Measurements from ENCODE around the gene CUL4A.

DNA sequence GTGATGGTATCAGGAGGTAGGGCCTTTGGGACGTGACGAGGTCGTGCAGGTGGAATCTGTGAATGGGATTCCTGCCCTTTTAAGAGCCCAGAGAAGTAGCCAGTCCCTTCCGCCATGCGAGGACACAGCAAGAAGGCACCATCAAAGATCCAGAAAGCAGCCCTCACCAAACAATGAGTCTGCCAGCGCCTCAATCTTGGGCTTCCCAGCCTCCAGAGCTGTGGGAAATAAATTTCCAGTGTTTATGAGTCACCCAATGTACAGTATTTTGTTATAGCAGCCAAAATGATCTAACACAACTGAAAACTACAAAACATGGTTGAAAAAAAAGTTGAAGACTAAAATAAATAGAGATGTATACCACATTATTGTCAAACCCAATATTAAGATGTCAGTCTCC, 70.7 kb downstream of the CUL4A start:
- TF ChIP-seq CTCF (IDR thresholded peaks at IDR 0.05): no peak
- TF ChIP-seq POLR2A (IDR thresholded peaks at IDR 0.05): no peak
- TF ChIP-seq EP300 (IDR thresholded peaks at IDR 0.05; ENCODE audit: low read depth): no peak

Measured in transverse colon (tissue), 3 donors.